PC-9 (cell line): Measurements from ENCODE around the gene MYH3.

ENCODE experiments used
- EZH2 ChIP-seq: fragments of 200-600 bp; sonication (generic); IDR thresholded peaks from 2 replicates; pipeline ENCODE4 v1.8.0; 2017; ENCODE audit warnings: antibody characterized with exemption, low read depth
- TF ChIP-seq, protein P1 (sequence below): fragments of 200-600 bp; sonication (generic); conservative IDR thresholded peaks from 2 replicates; pipeline ENCODE4 v1.6.1; 2017; ENCODE audit warnings: mixed run types, antibody characterized with exemption, mild to moderate bottlenecking, moderate library complexity

DNA sequence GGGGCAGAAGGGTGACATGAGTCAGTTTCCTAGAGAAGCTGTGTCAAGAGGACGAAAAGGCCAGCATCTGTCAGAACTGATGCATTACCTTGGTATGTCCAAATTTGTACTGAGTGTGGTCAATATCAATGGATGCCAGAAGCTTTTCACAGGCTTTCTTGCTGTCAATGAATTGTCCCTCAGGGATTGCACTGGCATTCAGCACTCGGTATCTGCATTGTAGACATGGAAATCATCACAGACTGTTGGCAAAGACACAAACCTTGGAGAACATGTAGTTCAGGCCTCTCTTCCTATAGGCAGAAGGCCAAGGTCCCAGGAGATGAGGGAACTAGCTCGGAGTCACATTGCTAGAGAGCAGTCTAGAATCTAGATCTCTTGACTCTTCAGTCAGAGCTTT lies 16.6 kb downstream of the MYH3 start:
- TF ChIP-seq, protein P1, sequence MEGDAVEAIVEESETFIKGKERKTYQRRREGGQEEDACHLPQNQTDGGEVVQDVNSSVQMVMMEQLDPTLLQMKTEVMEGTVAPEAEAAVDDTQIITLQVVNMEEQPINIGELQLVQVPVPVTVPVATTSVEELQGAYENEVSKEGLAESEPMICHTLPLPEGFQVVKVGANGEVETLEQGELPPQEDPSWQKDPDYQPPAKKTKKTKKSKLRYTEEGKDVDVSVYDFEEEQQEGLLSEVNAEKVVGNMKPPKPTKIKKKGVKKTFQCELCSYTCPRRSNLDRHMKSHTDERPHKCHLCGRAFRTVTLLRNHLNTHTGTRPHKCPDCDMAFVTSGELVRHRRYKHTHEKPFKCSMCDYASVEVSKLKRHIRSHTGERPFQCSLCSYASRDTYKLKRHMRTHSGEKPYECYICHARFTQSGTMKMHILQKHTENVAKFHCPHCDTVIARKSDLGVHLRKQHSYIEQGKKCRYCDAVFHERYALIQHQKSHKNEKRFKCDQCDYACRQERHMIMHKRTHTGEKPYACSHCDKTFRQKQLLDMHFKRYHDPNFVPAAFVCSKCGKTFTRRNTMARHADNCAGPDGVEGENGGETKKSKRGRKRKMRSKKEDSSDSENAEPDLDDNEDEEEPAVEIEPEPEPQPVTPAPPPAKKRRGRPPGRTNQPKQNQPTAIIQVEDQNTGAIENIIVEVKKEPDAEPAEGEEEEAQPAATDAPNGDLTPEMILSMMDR = no peak
- TF ChIP-seq EZH2 = no peak
